IMR-90 (cell line): ENCODE data around the gene NANOG. TPM values are rescaled to one million over a fixed set of nuclear protein-coding genes. Genes with fewer than 3 reads are reported as not detected.

Experiments
- ATAC-seq: fragments of 200-7000 bp; cut with Tn5 transposase; 2 replicates; pipeline ENCODE4 v1.9.1; 2020; ENCODE audit warnings: low read depth, mild to moderate bottlenecking, moderate library complexity
- BruUV-seq: library from RNA; stranded (reverse); fragments of 400-500 nt; replicated peaks from 2 replicates; lab custom pipeline; 2021; lab: Mats Ljungman, UMichigan
- CTCF ChIA-PET: fragments of 300-600 bp; formaldehyde crosslinking; extraction: SDS; loops from one replicate; lab custom pipeline; 2021; ENCODE audit warnings: antibody characterized with exemption; lab: Yijun Ruan, JAX
- POLR2A ChIA-PET: fragments of 300-600 bp; sonication (Branson Sonifier 250); formaldehyde crosslinking; loops from one replicate; lab custom pipeline; 2022; ENCODE audit warnings: antibody characterized with exemption; ENCODE audit not compliant: unreplicated experiment; lab: Charles Lee
- DNase-seq: peaks from one replicate; pipeline ENCODE4 v3.0.0; 2013
- H2AFZ ChIP-seq: replicated peaks from 2 replicates; pipeline ENCODE3; 2013; ENCODE audit warnings: low read length, mild to moderate bottlenecking; ENCODE audit not compliant: poor library complexity
- H2AK5ac ChIP-seq: 2 replicates; pipeline ENCODE4 v1.6.1; 2013; ENCODE audit warnings: low read depth, low read length, inconsistent platforms
- H2AK9ac ChIP-seq: replicated peaks from 2 replicates; pipeline ENCODE3; 2013; ENCODE audit warnings: mild to moderate bottlenecking, low read depth, low read length, moderate library complexity; ENCODE audit not compliant: poor library complexity
- H2BK120ac ChIP-seq: 2 replicates; pipeline ENCODE4 v1.6.1; 2013; ENCODE audit warnings: low read depth, low read length, inconsistent platforms
- H2BK15ac ChIP-seq: 3 replicates; pipeline ENCODE4 v1.6.1; 2013; ENCODE audit warnings: low read depth, low read length, inconsistent platforms
- H2BK20ac ChIP-seq: 2 replicates; pipeline ENCODE4 v1.6.1; 2013; ENCODE audit warnings: low read depth, mild to moderate bottlenecking, inconsistent platforms, low read length, moderate library complexity
- H2BK5ac ChIP-seq: 2 replicates; pipeline ENCODE4 v1.6.1; 2013; ENCODE audit warnings: mild to moderate bottlenecking, low read depth, low read length, inconsistent platforms; ENCODE audit not compliant: poor library complexity, severe bottlenecking
- H3K14ac ChIP-seq: replicated peaks from 2 replicates; pipeline ENCODE4 v1.6.1; 2013; ENCODE audit warnings: low read depth, low read length, inconsistent platforms
- H3K18ac ChIP-seq: 2 replicates; pipeline ENCODE4 v1.6.1; 2013; ENCODE audit warnings: low read depth, low read length, control low read depth
- H3K23ac ChIP-seq: 2 replicates; pipeline ENCODE4 v1.6.1; 2013; ENCODE audit warnings: low read depth, low read length, inconsistent platforms
- H3K27ac ChIP-seq: 2 replicates; pipeline ENCODE4 v1.5.1; 2013; ENCODE audit warnings: mild to moderate bottlenecking, control low read depth, low read length; ENCODE audit not compliant: insufficient read depth
- H3K27me3 ChIP-seq: 2 replicates; pipeline ENCODE4 v1.6.1; 2013; ENCODE audit warnings: low read length; ENCODE audit not compliant: control insufficient read depth, insufficient read depth
- H3K36me3 ChIP-seq: 2 replicates; pipeline ENCODE4 v1.6.1; 2013; ENCODE audit warnings: low read length, mixed read lengths; ENCODE audit not compliant: control insufficient read depth, insufficient read depth
- H3K4ac ChIP-seq: 2 replicates; pipeline ENCODE4 v1.6.1; 2013; ENCODE audit warnings: low read depth, low read length, inconsistent platforms
- H3K4me1 ChIP-seq: 2 replicates; pipeline ENCODE4 v1.6.1; 2013; ENCODE audit warnings: low read length, mixed read lengths; ENCODE audit not compliant: control insufficient read depth, insufficient read depth
- H3K4me2 ChIP-seq: 2 replicates; pipeline ENCODE4 v1.6.1; 2013; ENCODE audit warnings: low read depth, mild to moderate bottlenecking, control low read depth, low read length, moderate library complexity
- H3K4me3 ChIP-seq: 2 replicates; pipeline ENCODE4 v1.5.1; 2013; ENCODE audit warnings: low read depth, mild to moderate bottlenecking, control low read depth, low read length, moderate library complexity; ENCODE audit not compliant: insufficient read depth
- H3K56ac ChIP-seq: 2 replicates; pipeline ENCODE4 v1.6.1; 2013; ENCODE audit warnings: low read length, inconsistent platforms; ENCODE audit not compliant: insufficient read depth; ENCODE audit errors: extremely low read depth
- H3K79me1 ChIP-seq, 2 experiments: 2 replicates each; pipeline ENCODE4 v1.6.1; 2013; ENCODE audit warnings: low read length in 2 of 2, inconsistent platforms in 1 of 2, low read depth in 1 of 2
- H3K9ac ChIP-seq: 2 replicates; pipeline ENCODE4 v1.6.1; 2013; ENCODE audit warnings: low read depth, low read length, control low read depth
- H3K9me1 ChIP-seq: 2 replicates; pipeline ENCODE4 v1.6.1; 2013; ENCODE audit warnings: low read length, inconsistent platforms; ENCODE audit not compliant: insufficient read depth
- H3K9me3 ChIP-seq: 2 replicates; pipeline ENCODE4 v1.6.1; 2013; ENCODE audit warnings: low read length; ENCODE audit not compliant: control insufficient read depth, insufficient read depth
- H4K20me1 ChIP-seq: 2 replicates; pipeline ENCODE4 v1.6.1; 2013; ENCODE audit warnings: low read length, inconsistent platforms; ENCODE audit not compliant: insufficient read depth
- H4K5ac ChIP-seq: 2 replicates; pipeline ENCODE4 v1.6.1; 2013; ENCODE audit warnings: mild to moderate bottlenecking, low read depth, low read length, control low read depth
- H4K8ac ChIP-seq, 2 experiments: 2 replicates each; pipeline ENCODE4 v1.6.1; 2013; ENCODE audit warnings: low read depth in 2 of 2, low read length in 2 of 2, control low read depth in 1 of 2, inconsistent platforms in 1 of 2
- H4K91ac ChIP-seq: 2 replicates; pipeline ENCODE4 v1.6.1; 2013; ENCODE audit warnings: low read depth, low read length, inconsistent platforms; ENCODE audit not compliant: insufficient read depth
- BHLHE40 ChIP-seq: fragments of 150-350 bp; IDR thresholded peaks from 2 replicates; pipeline ENCODE4 v1.6.1; 2016; ENCODE audit warnings: mild to moderate bottlenecking, low read depth, low read length
- CEBPB ChIP-seq: IDR thresholded peaks from 2 replicates; pipeline ENCODE4 v1.6.1; 2012; ENCODE audit warnings: low read depth, low read length, improper control_type of control experiment
- CHD1 ChIP-seq: IDR thresholded peaks from 2 replicates; pipeline ENCODE4 v1.6.1; 2012; ENCODE audit warnings: low read depth, low read length, improper control_type of control experiment
- FOS ChIP-seq: fragments of 150-350 bp; IDR thresholded peaks from 2 replicates; pipeline ENCODE4 v1.6.1; 2016; ENCODE audit warnings: low read depth, low read length
- MAZ ChIP-seq: IDR thresholded peaks from 2 replicates; pipeline ENCODE4 v1.6.1; 2012; ENCODE audit warnings: low read depth, mild to moderate bottlenecking, low read length, improper control_type of control experiment, moderate library complexity, borderline replicate concordance
- MXI1 ChIP-seq: IDR thresholded peaks from 2 replicates; pipeline ENCODE4 v1.6.1; 2012; ENCODE audit warnings: low read depth, mild to moderate bottlenecking, low read length, moderate library complexity, borderline replicate concordance
- POLR2A ChIP-seq: IDR thresholded peaks from 2 replicates; pipeline ENCODE4 v1.6.1; 2012; ENCODE audit warnings: mild to moderate bottlenecking, low read depth, low read length
- RAD21 ChIP-seq: IDR thresholded peaks from 2 replicates; pipeline ENCODE4 v1.6.1; 2012; ENCODE audit warnings: low read length, improper control_type of control experiment
- RCOR1 ChIP-seq: IDR thresholded peaks from 2 replicates; pipeline ENCODE4 v1.6.1; 2012; ENCODE audit warnings: mild to moderate bottlenecking, low read length, improper control_type of control experiment; ENCODE audit not compliant: insufficient replicate concordance
- RFX5 ChIP-seq: IDR thresholded peaks from 2 replicates; pipeline ENCODE4 v1.8.0; 2012; ENCODE audit warnings: low read depth, mild to moderate bottlenecking, low read length, moderate library complexity
- WGBS, 2 experiments: methylation state at CpG; one replicate each; pipeline versions ENCODE4 v1.1.5 to v1.1.7; 2013; ENCODE audit warnings: missing lambda C conversion rate in 2 of 2; ENCODE audit not compliant: insufficient read length in 1 of 2; ENCODE audit errors: extremely low coverage in 2 of 2; 5-methylcytosine and 5-hydroxymethylcytosine counted together
- dilution Hi-C: fragments of 300-500 bp; cut with HindIII; formaldehyde crosslinking; loops from one replicate; pipeline ENCODE4 v1.14.3; 2018; ENCODE audit warnings: low sequenced_read_pairs; ENCODE audit not compliant: unreplicated experiment
- in situ Hi-C: fragments of 300-500 bp; cut with MboI; formaldehyde crosslinking; loops from 3 replicates; pipeline ENCODE4 v1.14.3; 2019; ENCODE audit warnings: low sequenced_read_pairs, inconsistent platforms, mixed read lengths
- intact Hi-C: fragments of 100-400 bp; cut with micrococcal nuclease; formaldehyde crosslinking; loops from 2 replicates; pipeline ENCODE4 v1.10.0; 2022
- polyA plus RNA-seq, 3 experiments: library from polyadenylated mRNA; depleted of rRNA; stranded (reverse); fragments of >200 nt; gene quantifications; 2 replicates each; pipeline ENCODE4 v1.2.3, GENCODE V29; 2012; ENCODE audit warnings: low replicate concordance in 1 of 3
- total RNA-seq: library from RNA; depleted of rRNA; stranded (reverse); fragments of >200 nt; gene quantifications from 2 replicates; pipeline ENCODE4 v1.2.3, GENCODE V29; 2012
- TF ChIP-seq, protein P1 (sequence below): fragments of 150-350 bp; IDR thresholded peaks from 2 replicates; pipeline ENCODE4 v1.6.1; 2016; ENCODE audit warnings: low read depth, mild to moderate bottlenecking, low read length, moderate library complexity, borderline replicate concordance

NANOG gene
- total and polyA plus RNA-seq, 2 of the 4 experiments (the other 2 are of a cell fraction): not detected

DNA sequence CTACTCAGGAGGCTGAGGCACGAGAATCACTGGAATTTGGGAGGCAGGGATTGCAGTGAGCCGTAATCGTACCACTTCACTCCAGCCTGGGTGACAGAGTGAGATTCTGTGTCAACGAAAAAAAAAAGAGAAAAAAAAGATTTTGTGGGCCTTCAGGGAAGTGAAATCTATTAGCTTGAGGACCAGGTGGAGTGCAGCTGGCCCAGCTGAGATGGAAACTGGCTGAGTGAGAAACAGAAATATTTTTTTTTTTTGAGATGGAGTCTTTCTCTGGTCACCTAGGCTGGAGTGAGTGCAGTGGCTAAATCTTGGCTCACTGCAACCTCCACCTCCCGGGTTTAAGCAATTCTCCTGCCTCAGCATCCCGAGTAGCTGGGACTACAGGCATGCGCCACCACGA, 39.8 kb upstream of the NANOG start:
- Histone ChIP-seq H4K91ac (no peak overlapping the region), H3K4me1 (no peaks in the 10 kb centered on the region), H2BK5ac (no peak overlapping the region), H3K9me3 (peaks cover 8% of the 10 kb centered on the region), H3K18ac (no peak overlapping the region), H3K4me3 (no peak overlapping the region), H2AFZ (no peak overlapping the region), H3K56ac (no peak overlapping the region), H3K27ac (no peak overlapping the region), H2AK9ac (no peak overlapping the region), H3K79me1 (no peaks in the 10 kb centered on the region), H3K4ac (no peak overlapping the region), H4K8ac (no peak overlapping the region), H2BK15ac (no peak overlapping the region), H3K14ac (no peak overlapping the region), H4K5ac (no peak overlapping the region), H3K27me3 (no peaks in the 10 kb centered on the region), H2BK20ac (no peak overlapping the region), H2AK5ac (no peak overlapping the region), H2BK120ac (no peak overlapping the region), H3K23ac (no peak overlapping the region), H3K36me3 (no peaks in the 10 kb centered on the region), H4K20me1 (no peaks in the 10 kb centered on the region), H3K9me1 (no peaks in the 10 kb centered on the region), H3K9ac (no peak overlapping the region), H3K4me2 (no peak overlapping the region)
- ChIA-PET CTCF (no interaction called here), POLR2A (no interaction called here)
- in situ Hi-C loops (no loop called here), intact Hi-C loops (no loop called here), dilution Hi-C loops (no loop called here)
- ATAC-seq (no peak), DNase-seq (no peak)
- WGBS, 2 experiments: 85% methylated on average over 3 of the region's 8 CpGs; no CpG with 5 or more reads in 1 of the 2 experiments
- TF ChIP-seq MXI1 (no peak), FOS (no peak), CHD1 (no peak), RFX5 (no peak), MAZ (no peak), CEBPB (no peak), RAD21 (no peak), BHLHE40 (no peak), POLR2A (no peak), RCOR1 (no peak)
- TF ChIP-seq, protein P1, sequence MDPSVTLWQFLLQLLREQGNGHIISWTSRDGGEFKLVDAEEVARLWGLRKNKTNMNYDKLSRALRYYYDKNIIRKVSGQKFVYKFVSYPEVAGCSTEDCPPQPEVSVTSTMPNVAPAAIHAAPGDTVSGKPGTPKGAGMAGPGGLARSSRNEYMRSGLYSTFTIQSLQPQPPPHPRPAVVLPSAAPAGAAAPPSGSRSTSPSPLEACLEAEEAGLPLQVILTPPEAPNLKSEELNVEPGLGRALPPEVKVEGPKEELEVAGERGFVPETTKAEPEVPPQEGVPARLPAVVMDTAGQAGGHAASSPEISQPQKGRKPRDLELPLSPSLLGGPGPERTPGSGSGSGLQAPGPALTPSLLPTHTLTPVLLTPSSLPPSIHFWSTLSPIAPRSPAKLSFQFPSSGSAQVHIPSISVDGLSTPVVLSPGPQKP: no peak
- no TSS peak for BruUV-seq
